OCI-LY1 (cell line): ENCODE data around the gene HMG20A.

Experiments used
- H2AFZ ChIP-seq: fragments of 200-600 bp; sonication (generic), shearing (Covaris generic); 2 replicates; pipeline ENCODE4 v1.6.0; 2014; ENCODE audit warnings: antibody characterized with exemption, mild to moderate bottlenecking, low read length
- H3F3A ChIP-seq: fragments of 200-600 bp; sonication (generic), shearing (Covaris generic); 2 replicates; pipeline ENCODE4 v1.6.0; 2014; ENCODE audit warnings: mild to moderate bottlenecking, antibody characterized with exemption, low read length, moderate library complexity; ENCODE audit not compliant: insufficient read depth
- H3K27ac ChIP-seq: fragments of 200-600 bp; sonication (generic); 2 replicates; pipeline ENCODE4 v1.5.1; 2014; ENCODE audit warnings: low read length, mixed run types, mild to moderate bottlenecking, low read depth; ENCODE audit not compliant: poor library complexity, severe bottlenecking
- H3K27me3 ChIP-seq: fragments of 200-600 bp; sonication (generic); 2 replicates; pipeline ENCODE4 v1.6.0; 2014; ENCODE audit warnings: antibody characterized with exemption, mild to moderate bottlenecking, low read length, moderate library complexity; ENCODE audit not compliant: insufficient read depth
- H3K36me3 ChIP-seq: fragments of 200-600 bp; sonication (generic); 2 replicates; pipeline ENCODE4 v1.6.1; 2014; ENCODE audit warnings: mild to moderate bottlenecking, antibody characterized with exemption, low read length, moderate library complexity, mixed read lengths; ENCODE audit not compliant: insufficient read depth
- H3K4me1 ChIP-seq: fragments of 200-600 bp; sonication (generic); 2 replicates; pipeline ENCODE4 v1.5.1; 2014; ENCODE audit warnings: mild to moderate bottlenecking, low read length, moderate library complexity; ENCODE audit not compliant: insufficient read depth, severe bottlenecking
- H3K4me2 ChIP-seq: fragments of 200-600 bp; sonication (generic), shearing (Covaris generic); 2 replicates; pipeline ENCODE4 v1.6.1; 2014; ENCODE audit warnings: low read length
- H3K4me3 ChIP-seq: fragments of 200-600 bp; sonication (generic); 2 replicates; pipeline ENCODE4 v1.5.1; 2014; ENCODE audit warnings: low read length, low read depth, mild to moderate bottlenecking, mixed read lengths; ENCODE audit not compliant: poor library complexity, severe bottlenecking
- H3K79me2 ChIP-seq: fragments of 200-600 bp; shearing (Covaris generic); 2 replicates; pipeline ENCODE4 v1.6.1; 2016; ENCODE audit warnings: mixed run types, low read length, mixed read lengths; ENCODE audit not compliant: insufficient read depth
- H3K9ac ChIP-seq: fragments of 200-600 bp; sonication (generic), shearing (Covaris generic); 2 replicates; pipeline ENCODE4 v1.6.1; 2014; ENCODE audit warnings: mild to moderate bottlenecking, low read length, mixed read lengths
- H3K9me2 ChIP-seq: fragments of 200-600 bp; sonication (generic), shearing (Covaris generic); 2 replicates; pipeline ENCODE4 v1.6.1; 2014; ENCODE audit warnings: low read depth, mild to moderate bottlenecking, low read length, mixed read lengths
- H3K9me3 ChIP-seq: fragments of 200-600 bp; shearing (Covaris generic); 2 replicates; pipeline ENCODE4 v1.6.1; 2014; ENCODE audit warnings: low read length, mixed read lengths
- H4K20me1 ChIP-seq: fragments of 200-600 bp; sonication (generic), shearing (Covaris generic); 2 replicates; pipeline ENCODE4 v1.6.0; 2016; ENCODE audit warnings: mild to moderate bottlenecking, low read length; ENCODE audit not compliant: insufficient read depth
- CTCF ChIP-seq: fragments of 200-600 bp; sonication (generic), shearing (Covaris generic); IDR thresholded peaks from 2 replicates; pipeline ENCODE4 v1.5.1; 2017; ENCODE audit warnings: mild to moderate bottlenecking, antibody characterized with exemption, low read length, moderate library complexity, mixed read lengths
- EZH2 ChIP-seq: fragments of 200-600 bp; sonication (generic), shearing (Covaris generic); IDR thresholded peaks from 2 replicates; pipeline ENCODE4 v1.8.0; 2017; ENCODE audit warnings: borderline replicate concordance, mixed run types, mild to moderate bottlenecking, antibody characterized with exemption, low read length, moderate library complexity, mixed read lengths

The HMG20A gene

GRCh38 chr15:77384086-77384485, 36.6 kb upstream of the HMG20A start:
- H2AFZ ChIP-seq, result no peak overlapping the region
- no peaks in the 10 kb centered on the region for H3K36me3 ChIP-seq
- H3K9me2 ChIP-seq, result no peaks in the 10 kb centered on the region
- H3K9ac ChIP-seq, result no peak overlapping the region
- TF ChIP-seq EZH2 (no peak), CTCF (no peak)
- H3K79me2 ChIP-seq, result no peaks in the 10 kb centered on the region
- H4K20me1 ChIP-seq, result 0 out of 2 replicates have a peak, but pooled peaks cover 3% of the 10 kb centered on the region
- H3K9me3 ChIP-seq, result no peaks in the 10 kb centered on the region
- no peaks in the 10 kb centered on the region for H3F3A ChIP-seq
- H3K27ac ChIP-seq, result no peak overlapping the region
- H3K4me2 ChIP-seq, result no peak overlapping the region
- H3K4me1 ChIP-seq, result no peaks in the 10 kb centered on the region
- no peaks in the 10 kb centered on the region for H3K27me3 ChIP-seq
- H3K4me3 ChIP-seq, result no peak overlapping the region

- no peak overlapping the region for H3K27ac ChIP-seq
- no peak overlapping the region for H2AFZ ChIP-seq
- TF ChIP-seq EZH2, result no peak
- no peak for TF ChIP-seq CTCF
- 0 out of 2 replicates have a peak, but pooled peaks cover 3% of the 10 kb centered on the region for H4K20me1 ChIP-seq
- no peak overlapping the region for H3K4me2 ChIP-seq
- H3F3A ChIP-seq, result no peaks in the 10 kb centered on the region
- H3K9me2 ChIP-seq, result no peaks in the 10 kb centered on the region
- no peak overlapping the region for H3K4me3 ChIP-seq
- H3K9me3 ChIP-seq, result no peaks in the 10 kb centered on the region
- H3K4me1 ChIP-seq, result no peaks in the 10 kb centered on the region
- no peaks in the 10 kb centered on the region for H3K36me3 ChIP-seq
- no peak overlapping the region for H3K9ac ChIP-seq
- H3K27me3 ChIP-seq, result no peaks in the 10 kb centered on the region
- no peaks in the 10 kb centered on the region for H3K79me2 ChIP-seq
Observed at GRCh38 chr15:77384589-77385359, 35.9 kb upstream of the HMG20A start.

- TF ChIP-seq CTCF (no peak), EZH2 (no peak)
- Histone ChIP-seq H4K20me1 (0 out of 2 replicates have a peak, but pooled peaks cover 3% of the 10 kb centered on the region), H3K9ac (no peak overlapping the region), H3K27ac (no peak overlapping the region), H3K4me2 (no peak overlapping the region), H3K79me2 (no peaks in the 10 kb centered on the region), H3F3A (no peaks in the 10 kb centered on the region), H3K4me1 (no peaks in the 10 kb centered on the region), H2AFZ (no peak overlapping the region), H3K9me3 (no peaks in the 10 kb centered on the region), H3K27me3 (no peaks in the 10 kb centered on the region), H3K9me2 (no peaks in the 10 kb centered on the region), H3K4me3 (no peak overlapping the region), H3K36me3 (no peaks in the 10 kb centered on the region)
Observed at GRCh38 chr15:77386626-77387025, 34.1 kb upstream of the HMG20A start.
